ENCODE measurements around the gene ATAD2B. TPM values are rescaled to one million over a fixed set of nuclear protein-coding genes. Genes with fewer than 3 reads are reported as not detected.
"Not testable (repeated sequence)": the region's sequence is repeated elsewhere in the genome, so short reads cannot be mapped to it uniquely, and the experiment has no call there.

ATAD2B gene
- total RNA-seq, 1 donor from 2014 or later = 8.4 TPM

DNA sequence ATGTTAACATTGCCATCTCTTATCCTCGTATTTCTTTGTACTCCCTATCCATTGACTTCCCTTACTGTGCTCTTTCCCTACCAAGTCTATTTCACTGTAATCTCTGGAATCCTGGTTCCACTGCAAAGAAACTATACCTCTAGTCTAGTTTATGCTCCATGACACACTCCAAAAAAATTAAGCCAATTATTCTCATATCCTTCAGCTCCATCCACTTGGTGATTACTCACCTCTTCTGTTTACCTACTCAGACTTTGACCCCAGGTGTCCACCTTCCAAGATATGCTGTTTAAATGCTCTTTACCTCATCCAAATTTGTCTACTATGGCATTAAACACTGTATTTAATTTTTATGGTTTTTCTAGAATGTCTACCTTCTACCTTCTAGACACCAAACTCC is 137.9 kb downstream of the ATAD2B start:
- intact Hi-C loops (cut with DNase I) = no loop called here
- Histone ChIP-seq H3K27ac (no peak overlapping the region), H3K4me1 (no peaks in the 10 kb centered on the region), H3K27me3 (no peaks in the 10 kb centered on the region), H3K36me3 (peaks cover 7 to 13% of the 10 kb centered on the region in 2 donors), H3K4me3 (no peak overlapping the region), H3K9me3 (no peaks in the 10 kb centered on the region)
- TF ChIP-seq, protein P1, sequence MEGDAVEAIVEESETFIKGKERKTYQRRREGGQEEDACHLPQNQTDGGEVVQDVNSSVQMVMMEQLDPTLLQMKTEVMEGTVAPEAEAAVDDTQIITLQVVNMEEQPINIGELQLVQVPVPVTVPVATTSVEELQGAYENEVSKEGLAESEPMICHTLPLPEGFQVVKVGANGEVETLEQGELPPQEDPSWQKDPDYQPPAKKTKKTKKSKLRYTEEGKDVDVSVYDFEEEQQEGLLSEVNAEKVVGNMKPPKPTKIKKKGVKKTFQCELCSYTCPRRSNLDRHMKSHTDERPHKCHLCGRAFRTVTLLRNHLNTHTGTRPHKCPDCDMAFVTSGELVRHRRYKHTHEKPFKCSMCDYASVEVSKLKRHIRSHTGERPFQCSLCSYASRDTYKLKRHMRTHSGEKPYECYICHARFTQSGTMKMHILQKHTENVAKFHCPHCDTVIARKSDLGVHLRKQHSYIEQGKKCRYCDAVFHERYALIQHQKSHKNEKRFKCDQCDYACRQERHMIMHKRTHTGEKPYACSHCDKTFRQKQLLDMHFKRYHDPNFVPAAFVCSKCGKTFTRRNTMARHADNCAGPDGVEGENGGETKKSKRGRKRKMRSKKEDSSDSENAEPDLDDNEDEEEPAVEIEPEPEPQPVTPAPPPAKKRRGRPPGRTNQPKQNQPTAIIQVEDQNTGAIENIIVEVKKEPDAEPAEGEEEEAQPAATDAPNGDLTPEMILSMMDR (IDR thresholded peaks at IDR 0.05) = no peak
- DNase-seq (ENCODE audit: low spot score in 2 of 2) = no peak

DNA sequence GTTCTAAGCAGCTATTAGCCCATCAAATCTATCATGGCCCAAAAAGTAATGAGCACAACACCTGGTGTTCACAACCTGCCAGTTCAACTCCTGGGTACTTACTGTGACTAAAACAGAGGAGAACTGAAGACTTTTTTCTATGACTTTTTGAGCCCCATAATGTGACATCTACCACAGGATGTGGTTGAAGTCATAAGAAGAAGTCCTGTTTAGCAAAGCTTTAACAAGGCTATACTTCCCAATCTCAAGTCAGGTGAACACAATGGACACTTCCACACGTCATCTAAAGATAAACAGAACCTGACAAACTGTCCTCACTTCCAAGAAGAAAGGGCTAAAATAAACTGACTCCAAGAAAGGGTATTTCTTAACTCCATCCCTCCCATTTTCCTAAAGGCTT is 138.8 kb downstream of the ATAD2B start:
- TF ChIP-seq, protein P1 (IDR thresholded peaks at IDR 0.05) = no peak
- H3K27me3 ChIP-seq = no peaks in the 10 kb centered on the region
- peaks cover 7 to 13% of the 10 kb centered on the region in 2 donors for H3K36me3 ChIP-seq
- no peak overlapping the region for H3K4me3 ChIP-seq
- DNase-seq (ENCODE audit: low spot score in 2 of 2) = no peak
- H3K9me3 ChIP-seq = no peaks in the 10 kb centered on the region
- H3K4me1 ChIP-seq = no peaks in the 10 kb centered on the region
- H3K27ac ChIP-seq = no peak overlapping the region
- intact Hi-C loops (cut with DNase I) = no loop called here

GRCh38 chr2:23784971-23785370 is 142.0 kb downstream of the ATAD2B start:
- intact Hi-C loops (cut with DNase I) = no loop called here
- DNase-seq (ENCODE audit: low spot score in 2 of 2) = no peak
- Histone ChIP-seq H3K27me3 (no peaks in the 10 kb centered on the region), H3K4me3 (no peak overlapping the region), H3K27ac (no peak overlapping the region), H3K4me1 (no peaks in the 10 kb centered on the region), H3K9me3 (no peaks in the 10 kb centered on the region), H3K36me3 (peaks cover 11 to 18% of the 10 kb centered on the region in 2 donors)
- TF ChIP-seq, protein P1 (IDR thresholded peaks at IDR 0.05) = no peak

GRCh38 chr2:23782646-23783045 is 144.3 kb downstream of the ATAD2B start:
- TF ChIP-seq, protein P1 (IDR thresholded peaks at IDR 0.05) = no peak
- H3K36me3 ChIP-seq = peaks cover 11 to 18% of the 10 kb centered on the region in 2 donors
- H3K4me3 ChIP-seq = no peak overlapping the region
- no peak overlapping the region for H3K27ac ChIP-seq
- no peaks in the 10 kb centered on the region for H3K9me3 ChIP-seq
- no peaks in the 10 kb centered on the region for H3K27me3 ChIP-seq
- intact Hi-C loops (cut with DNase I) = no loop called here
- no peaks in the 10 kb centered on the region for H3K4me1 ChIP-seq
- DNase-seq (ENCODE audit: low spot score in 2 of 2) = no peak

DNA sequence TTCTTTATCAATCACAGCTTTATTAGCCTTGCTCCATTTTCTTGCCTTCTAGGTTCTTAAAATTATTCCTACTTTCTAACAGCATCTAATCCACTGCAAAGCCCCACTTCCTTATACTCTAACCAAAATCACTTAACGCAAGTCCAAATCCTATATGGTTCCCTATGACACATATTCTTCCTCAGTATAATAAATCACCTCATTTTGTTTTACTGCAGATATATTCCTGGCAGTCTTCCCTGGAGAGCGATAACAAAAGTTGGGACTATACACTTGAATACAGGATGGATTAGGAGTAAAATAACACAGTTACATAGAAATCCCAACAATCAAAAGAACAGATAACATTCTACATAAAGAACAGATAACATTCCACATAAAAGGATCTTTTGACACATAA is 144.8 kb downstream of the ATAD2B start:
- no peak overlapping the region for H3K27ac ChIP-seq
- no peak overlapping the region for H3K4me3 ChIP-seq
- TF ChIP-seq, protein P1 (IDR thresholded peaks at IDR 0.05) = no peak
- intact Hi-C loops (cut with DNase I) = no loop called here
- no peaks in the 10 kb centered on the region for H3K4me1 ChIP-seq
- H3K27me3 ChIP-seq = no peaks in the 10 kb centered on the region
- no peak for DNase-seq (ENCODE audit: low spot score in 2 of 2)
- no peaks in the 10 kb centered on the region for H3K9me3 ChIP-seq
- H3K36me3 ChIP-seq = peaks cover 11 to 18% of the 10 kb centered on the region in 2 donors

GRCh38 chr2:23780465-23780864 is 146.5 kb downstream of the ATAD2B start:
- H3K27ac ChIP-seq; H3K27me3 ChIP-seq; H3K4me1 ChIP-seq; H3K36me3 ChIP-seq; intact Hi-C loops (cut with DNase I); H3K4me3 ChIP-seq; H3K9me3 ChIP-seq; DNase-seq (ENCODE audit: low spot score in 2 of 2): not testable (repeated sequence)

Measured in ascending aorta (tissue), 2 donors.